HG02678 (cell line): Measurements from ENCODE around the gene ZNF629.

Experiments
- ATAC-seq: cut with Tn5 transposase; IDR thresholded peaks from one replicate; pipeline ENCODE4 v1.9.1; 2021; ENCODE audit warnings: mild to moderate bottlenecking, moderate library complexity; ENCODE audit not compliant: unreplicated experiment

ZNF629 gene

DNA sequence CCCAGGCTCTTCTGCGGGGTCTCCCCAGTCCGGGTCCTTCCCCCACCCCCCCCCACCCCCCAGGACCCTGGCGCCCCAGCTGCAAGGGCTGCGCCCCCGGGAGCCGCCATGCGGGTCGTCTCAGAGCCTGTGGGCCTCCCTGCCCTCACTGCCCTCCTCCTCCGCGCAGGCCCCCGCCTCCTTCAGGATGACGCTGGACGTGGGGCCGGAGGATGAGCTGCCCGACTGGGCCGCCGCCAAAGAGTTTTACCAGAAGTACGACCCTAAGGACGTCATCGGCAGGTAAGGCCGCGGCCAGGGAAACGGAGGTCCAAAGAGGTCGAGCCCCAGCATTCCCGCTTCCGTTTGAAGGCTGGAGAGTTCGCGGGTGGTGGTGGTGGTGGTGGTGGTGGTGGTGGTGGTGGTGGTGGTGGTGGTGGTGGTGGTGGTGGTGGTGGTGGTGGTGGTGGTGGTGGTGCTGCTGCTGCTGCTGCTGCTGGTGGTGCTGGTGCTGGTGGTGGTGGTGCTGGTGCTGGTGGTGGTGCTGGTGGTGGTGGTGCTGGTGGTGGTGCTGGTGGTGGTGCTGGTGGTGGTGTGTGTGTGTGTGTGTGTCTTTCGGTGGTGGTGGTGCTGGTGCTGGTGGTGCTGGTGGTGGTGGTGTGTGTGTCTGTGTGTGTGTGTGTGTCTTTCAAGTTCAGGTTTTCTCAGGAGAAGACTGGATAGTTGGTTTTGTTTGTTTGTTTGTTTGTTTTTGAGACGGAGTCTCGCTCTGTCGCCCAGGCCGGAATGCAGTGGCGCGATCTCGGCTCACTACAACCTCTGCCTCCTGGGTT, 38.2 kb downstream of the ZNF629 start:
- ATAC-seq: no peak

DNA sequence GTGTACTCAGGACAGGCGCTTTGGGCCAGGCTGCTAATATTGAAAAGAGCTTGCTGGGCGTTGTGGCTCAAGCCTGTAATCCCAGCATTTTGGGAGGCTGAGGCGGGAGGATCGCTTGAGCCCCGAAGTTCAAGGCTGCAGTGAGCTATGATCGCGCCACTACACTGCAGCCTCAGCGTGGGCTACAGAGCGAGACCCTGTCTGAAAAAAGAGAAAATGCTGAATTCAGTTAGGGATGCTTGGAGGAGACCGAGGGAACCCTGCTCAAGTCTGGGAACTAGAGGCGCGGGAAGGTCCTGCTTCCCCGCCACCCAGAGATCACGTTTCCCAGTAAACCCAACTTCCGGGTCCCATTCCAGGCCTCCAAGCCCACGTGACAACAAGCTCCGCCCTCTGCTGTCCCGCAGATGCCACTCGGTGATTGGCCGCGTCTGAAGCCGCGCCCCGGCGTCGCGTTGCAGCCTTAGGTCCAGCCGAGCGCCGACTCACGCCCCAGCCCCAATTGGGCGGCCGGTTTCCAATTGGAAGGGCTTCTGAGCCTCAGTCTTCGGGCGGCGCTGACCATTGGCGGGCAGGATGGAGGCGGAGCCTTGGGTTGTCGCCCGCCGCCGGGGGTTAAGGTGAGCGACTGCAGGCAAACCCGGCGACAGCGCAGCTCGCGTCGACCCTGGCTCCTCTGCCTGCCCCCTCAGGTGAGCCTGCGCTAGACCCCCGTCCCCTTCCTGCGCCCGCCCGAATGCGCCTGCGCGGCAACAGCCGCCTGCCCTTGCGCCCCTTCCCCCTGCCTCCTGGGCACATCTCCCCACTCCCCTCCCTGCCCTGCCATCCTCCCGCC, 39.0 kb downstream of the ZNF629 start, which contains the start of gene PHKG2:
Gene PHKG2, plus strand, starts transcription at position 627 of the 835 bp plus-strand sequence. CDS start 396 bp downstream, outside the sequence.
- peak; percentile 98 for ATAC-seq

DNA sequence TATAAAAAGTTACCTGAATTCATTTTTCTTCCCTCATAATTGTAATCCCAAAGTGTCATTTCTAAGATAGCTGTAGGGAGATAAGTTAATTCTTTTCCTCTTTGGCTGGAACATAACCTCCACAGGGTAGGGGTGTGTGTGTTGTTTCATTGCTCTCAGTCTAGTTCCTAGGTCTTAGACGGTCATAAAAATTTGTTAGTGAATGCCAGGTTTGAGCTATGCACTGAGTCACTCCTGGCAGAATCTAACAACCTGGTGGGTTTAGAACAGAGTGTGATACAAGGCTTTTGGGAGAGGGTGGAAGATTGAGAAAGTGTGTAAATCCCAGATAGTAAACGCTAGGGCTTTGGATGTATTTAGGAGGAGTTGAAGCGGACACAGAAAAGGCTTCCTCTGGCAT, 39.7 kb downstream of the ZNF629 start:
- ATAC-seq: no peak

- ATAC-seq: no peak
Observed at GRCh38 chr16:30746638-30747175, 40.3 kb downstream of the ZNF629 start.

GRCh38 chr16:30745082-30745481, 41.9 kb downstream of the ZNF629 start:
- ATAC-seq: no peak

DNA sequence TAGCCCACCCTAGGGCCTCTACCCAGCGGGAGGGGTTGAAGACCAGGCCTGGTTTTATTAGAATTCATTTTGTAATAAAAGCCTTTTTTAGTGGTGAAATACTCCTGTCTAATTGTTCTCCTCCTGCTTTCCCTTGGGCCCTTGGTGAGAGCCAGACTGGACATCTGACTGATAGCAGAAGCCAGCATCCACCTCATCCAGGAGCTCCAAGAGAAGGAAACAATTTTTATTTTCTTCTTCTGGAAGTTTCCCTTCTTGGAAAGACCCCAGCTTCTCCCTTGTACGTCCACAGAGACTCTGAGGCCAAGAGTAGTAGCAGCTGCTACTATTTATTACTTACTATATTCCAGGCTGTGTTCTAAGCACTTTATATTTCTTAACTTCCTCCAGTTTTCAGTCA, 42.8 kb downstream of the ZNF629 start:
- ATAC-seq: no peak

DNA sequence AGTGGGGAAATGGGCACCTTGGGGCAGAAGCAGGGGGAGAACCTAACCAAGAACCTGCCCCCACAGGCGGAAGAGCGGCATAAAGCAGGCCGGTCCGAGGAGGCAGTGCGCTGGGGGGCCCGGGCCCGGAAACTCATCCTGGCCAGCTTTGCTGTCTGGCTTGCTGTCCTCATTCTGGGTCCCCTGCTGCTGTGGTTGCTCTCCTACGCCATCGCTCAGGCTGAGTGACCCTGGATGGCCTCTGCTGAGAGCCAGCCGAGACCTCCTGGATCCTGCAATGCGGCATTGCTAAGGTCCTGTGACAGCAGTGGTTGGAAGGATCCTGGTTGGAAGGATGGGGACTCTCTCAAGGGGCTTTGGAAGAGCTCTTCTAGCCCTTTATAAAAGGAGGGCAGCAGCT, 43.3 kb downstream of the ZNF629 start:
- no peak for ATAC-seq

- no peak for ATAC-seq
Observed at GRCh38 chr16:30741461-30741914, 45.5 kb downstream of the ZNF629 start.

DNA sequence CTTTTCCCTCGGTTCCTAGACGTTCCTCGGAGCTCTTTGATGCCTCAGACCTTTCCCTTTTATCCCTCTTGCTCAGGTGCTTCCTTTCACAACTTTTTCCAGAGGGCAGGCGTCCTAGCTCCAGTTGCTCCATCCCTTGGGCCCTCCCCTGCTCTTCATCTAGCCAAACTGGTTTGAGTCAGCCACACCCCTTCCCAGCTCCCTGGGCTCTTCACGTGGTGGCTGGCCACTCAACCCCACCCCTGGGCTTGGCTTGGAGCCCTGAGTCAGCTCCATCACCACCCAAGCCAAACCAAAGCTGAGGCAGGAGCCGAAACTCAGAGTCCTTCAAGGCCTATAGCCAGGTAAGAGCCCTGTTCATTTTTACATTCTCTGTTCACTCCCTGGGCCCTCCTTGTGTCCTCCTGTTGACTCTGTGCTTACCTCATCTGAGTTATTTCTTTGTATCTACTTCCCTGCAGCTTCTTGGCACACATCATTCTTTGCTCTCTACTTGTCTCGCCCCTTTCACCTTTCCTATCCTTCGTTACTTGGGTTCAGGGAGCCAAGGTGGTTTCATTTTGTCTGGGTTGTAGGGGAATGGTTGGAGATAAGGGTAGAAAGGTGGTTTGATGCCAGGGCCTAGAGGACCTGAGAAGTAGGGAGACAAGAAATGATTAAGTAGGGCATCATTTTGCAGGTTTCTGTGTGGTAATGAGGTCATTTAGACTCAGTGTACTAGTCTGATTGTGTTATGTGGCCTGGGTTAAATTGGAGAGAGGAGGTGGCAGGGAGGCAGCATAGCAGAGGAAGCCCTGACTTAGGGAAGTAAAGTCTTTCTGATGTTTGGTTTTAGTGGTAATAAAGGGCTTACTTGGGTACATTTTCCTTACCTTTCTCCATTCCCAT, 46.4 kb downstream of the ZNF629 start:
- no peak for ATAC-seq

- ATAC-seq: no peak
Observed at GRCh38 chr16:30738984-30739951, 47.7 kb downstream of the ZNF629 start.

- ATAC-seq: no peak
Observed at GRCh38 chr16:30737794-30738648, 49.0 kb downstream of the ZNF629 start.

GRCh38 chr16:30736995-30737793, 49.8 kb downstream of the ZNF629 start:
- ATAC-seq: no peak

DNA sequence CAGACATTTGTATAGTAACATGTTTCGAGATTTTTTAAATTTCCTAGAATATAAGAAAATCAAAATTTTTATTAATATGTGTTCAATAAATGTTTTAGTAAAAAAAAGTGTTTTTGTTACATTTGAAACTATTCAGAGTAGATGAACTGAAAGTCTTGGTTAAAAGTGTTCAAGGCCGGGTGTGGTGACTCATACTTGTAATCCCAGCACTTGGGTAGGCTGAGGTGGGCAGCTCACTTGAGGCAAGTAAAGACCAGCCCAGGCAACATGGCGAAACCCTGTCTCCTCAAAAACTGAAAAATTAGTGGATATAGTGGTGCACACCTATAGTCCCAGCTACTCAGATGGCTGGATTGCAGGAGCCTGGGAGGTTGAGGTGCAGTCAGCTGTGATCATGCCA, 55.6 kb downstream of the ZNF629 start:
- ATAC-seq: no peak

- ATAC-seq: no peak
Observed at GRCh38 chr16:30728899-30729672, 57.9 kb downstream of the ZNF629 start.
